ENCODE results near the gene HOXB2. TPM values are rescaled to one million over a fixed set of nuclear protein-coding genes. Genes with fewer than 3 reads are reported as not detected.

HOXB2 gene
- total and polyA plus RNA-seq, 2 of the 8 experiments (the other 6 are each of a cell fraction or from before 2014, with no cell fraction given) = not detected

DNA sequence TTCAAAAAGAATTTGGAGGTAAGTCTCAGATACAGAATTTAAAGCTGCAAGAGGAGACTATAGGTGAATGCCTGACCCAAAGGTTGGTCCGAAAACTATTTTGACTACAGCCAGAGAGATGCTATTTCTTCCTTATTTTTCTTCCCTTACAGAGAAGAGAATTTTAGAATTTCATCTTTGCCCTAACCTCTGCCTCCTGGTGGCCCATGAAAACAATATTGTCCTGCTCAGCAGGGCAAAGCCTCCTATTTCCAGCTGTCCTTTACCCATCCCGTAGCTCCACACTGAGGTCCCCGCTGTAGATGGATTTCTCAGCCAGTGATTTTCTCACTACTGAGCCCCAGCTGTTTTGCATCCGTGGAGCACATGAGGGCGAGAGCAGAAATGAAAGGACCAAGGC, 38.7 kb downstream of the HOXB2 start:
- POLR2A ChIA-PET (ENCODE audit: partially characterized antibody) = interaction anchor here (1.4 kb wide), 1 partner anchor 15 kb away, joined by 3 read pairs; no protein-coding TSS in a partner anchor
- Histone ChIP-seq H3K27me3 (replicated peaks in 1 of 4; ENCODE audit: control insufficient read depth in 3 of 4, extremely low read depth in 1 of 4, insufficient read depth in 3 of 4, low read length in 3 of 4) (peaks cover 0 to 12% (median 5%) of the 10 kb centered on the region in 4 experiments; a peak in 4 of 7 replicates), H4K20me1 (replicated peaks in 1 of 2; ENCODE audit: control insufficient read depth in 1 of 2, insufficient read depth in 2 of 2, low read length in 2 of 2) (no peaks in the 10 kb centered on the region)
- TF ChIP-seq CREB1 (IDR thresholded peaks at IDR 0.05) (no peak), PHF8 (conservative IDR thresholded peaks at IDR 0.05; ENCODE audit: low read depth, low read length) (no peak), FOSL1 (IDR thresholded peaks at IDR 0.05; ENCODE audit: insufficient read depth, low read depth, low read length) (no peak), SP1 (IDR thresholded peaks at IDR 0.05; ENCODE audit: low read depth, low read length) (no peak), POU5F1 (IDR thresholded peaks at IDR 0.05; ENCODE audit: low read depth, low read length) (no peak), ZNF274 (IDR thresholded peaks at IDR 0.05; ENCODE audit: borderline replicate concordance, extremely low read depth, low read length) (no peak), YY1 (IDR thresholded peaks at IDR 0.05; ENCODE audit: low read depth, low read length) (no peak), MAFK (IDR thresholded peaks at IDR 0.05; ENCODE audit: low read depth, low read length) (no peak), GTF2F1 (IDR thresholded peaks at IDR 0.05; ENCODE audit: borderline replicate concordance, low read depth, low read length) (no peak), POLR2A (IDR thresholded peaks at IDR 0.05; ENCODE audit: control extremely low read depth in 1 of 2, low read depth in 2 of 2, low read length in 2 of 2) (no peak), RNF2 (IDR thresholded peaks at IDR 0.05; ENCODE audit: borderline replicate concordance, low read depth, low read length, missing control alignments, poor library complexity, severe bottlenecking) (no peak)
- TF ChIP-seq, protein P1, sequence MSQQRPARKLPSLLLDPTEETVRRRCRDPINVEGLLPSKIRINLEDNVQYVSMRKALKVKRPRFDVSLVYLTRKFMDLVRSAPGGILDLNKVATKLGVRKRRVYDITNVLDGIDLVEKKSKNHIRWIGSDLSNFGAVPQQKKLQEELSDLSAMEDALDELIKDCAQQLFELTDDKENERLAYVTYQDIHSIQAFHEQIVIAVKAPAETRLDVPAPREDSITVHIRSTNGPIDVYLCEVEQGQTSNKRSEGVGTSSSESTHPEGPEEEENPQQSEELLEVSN (IDR thresholded peaks at IDR 0.05) = no peak
- TF ChIP-seq, protein P2, sequence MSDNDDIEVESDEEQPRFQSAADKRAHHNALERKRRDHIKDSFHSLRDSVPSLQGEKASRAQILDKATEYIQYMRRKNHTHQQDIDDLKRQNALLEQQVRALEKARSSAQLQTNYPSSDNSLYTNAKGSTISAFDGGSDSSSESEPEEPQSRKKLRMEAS (IDR thresholded peaks at IDR 0.05) = no peak

More for the DNA sequence above, 38.7 kb downstream of the HOXB2 start:
- CTCF ChIA-PET (ENCODE audit: partially characterized antibody) = interaction anchor here (0.6 to 5.0 kb wide), 9 partner anchors 8 to 43 kb away, joined by 3 to 21 read pairs (median 5); no protein-coding TSS in a partner anchor
- H2BK12ac ChIP-seq (ENCODE audit: low read depth, low read length) = 0 out of 2 replicates have a peak overlapping the region, but pooled peaks have one; percentile 35
- H3K9me3 ChIP-seq (ENCODE audit: insufficient read depth in 2 of 2, low read depth in 1 of 2, low read length in 1 of 2) = no peaks in the 10 kb centered on the region
- H2BK5ac ChIP-seq (ENCODE audit: low read depth, low read length) = no peak overlapping the region
- H4K8ac ChIP-seq (ENCODE audit: extremely low read depth, insufficient read depth, low read length) = no peak overlapping the region
- H3K27ac ChIP-seq (ENCODE audit: low read depth, low read length) = no peak overlapping the region
- FAIRE-seq (no peak), DNase-seq (ENCODE audit: low read depth in 1 of 2, low spot score in 2 of 2) (no peak)
- no peak overlapping the region for H3K9ac ChIP-seq (replicated peaks in 1 of 4; ENCODE audit: extremely low read depth in 1 of 4, low read depth in 3 of 4, low read length in 3 of 4)
- peaks cover 0 to 4% (median 0%) of the 10 kb centered on the region in 4 experiments; a peak in 1 of 7 replicates for H3K4me1 ChIP-seq (replicated peaks in 1 of 4; ENCODE audit: control insufficient read depth in 3 of 4, insufficient read depth in 4 of 4, low read length in 3 of 4)
- no peaks in the 10 kb centered on the region for H3K23me2 ChIP-seq (ENCODE audit: low read depth, low read length)
- 0 out of 2 replicates have a peak overlapping the region, but pooled peaks have one; percentile 5 for H2BK15ac ChIP-seq (ENCODE audit: low read length)
- H2AK5ac ChIP-seq (ENCODE audit: low read depth, low read length) = no peak overlapping the region
- no peak overlapping the region for H3K56ac ChIP-seq (replicated peaks; ENCODE audit: insufficient read length, low read depth, low read length)
- no peaks in the 10 kb centered on the region for H3K79me2 ChIP-seq (ENCODE audit: control insufficient read depth in 1 of 2, insufficient read depth in 2 of 2, low read length in 2 of 2)
- no peak overlapping the region for H2BK120ac ChIP-seq (replicated peaks; ENCODE audit: low read depth, low read length)
- no peak overlapping the region for H3K4me3 ChIP-seq (ENCODE audit: extremely low read depth in 1 of 4, insufficient read depth in 2 of 4, low read depth in 3 of 4, low read length in 4 of 4)
- H3K18ac ChIP-seq (ENCODE audit: extremely low read depth, low read length) = 0 out of 2 replicates have a peak overlapping the region, but pooled peaks have one; percentile 6
- H3K36me3 ChIP-seq (ENCODE audit: control insufficient read depth in 2 of 4, insufficient read depth in 4 of 4, low read length in 3 of 4) = no peaks in the 10 kb centered on the region
- H3K4ac ChIP-seq (replicated peaks; ENCODE audit: insufficient read length, low read depth, low read length) = no peak overlapping the region
- H4K5ac ChIP-seq (ENCODE audit: insufficient read length, low read depth, low read length) = no peak overlapping the region
- H3K4me2 ChIP-seq (ENCODE audit: insufficient read depth in 1 of 2, low read depth in 2 of 2, low read length in 2 of 2) = no peak overlapping the region
- H3K14ac ChIP-seq (ENCODE audit: insufficient read length) = no peak overlapping the region
- H4K91ac ChIP-seq (replicated peaks; ENCODE audit: insufficient read length, low read length) = no peak overlapping the region
- H2BK20ac ChIP-seq (ENCODE audit: low read length) = no peak overlapping the region
- H3K79me1 ChIP-seq (ENCODE audit: low read depth, low read length) = no peaks in the 10 kb centered on the region
- H2AFZ ChIP-seq (ENCODE audit: low read length) = no peak overlapping the region
- H3K23ac ChIP-seq (ENCODE audit: insufficient read length) = no peak overlapping the region
- 89% methylated on average over 5 of the region's 5 CpGs; no CpG with 5 or more reads in 1 of the 2 experiments for WGBS, 2 experiments (ENCODE audit: extremely low coverage in 1 of 2, insufficient coverage in 1 of 2, insufficient read length in 1 of 2, insufficient replicate concordance in 2 of 2, low coverage in 1 of 2, low lambda C conversion rate in 2 of 2, missing lambda C conversion rate in 1 of 2)
